Activated CD4-positive, CD25-positive, alpha-beta regulatory T cell treated with anti-CD3 and anti-CD28 coated beads, Interleukin-2, amount 50 U/mL, for 24 hours (primary cell): ENCODE data around the gene MKI67.
"Not testable (repeated sequence)": the region's sequence is repeated elsewhere in the genome, so short reads cannot be mapped to it uniquely, and the experiment has no call there.

Source experiments
- ATAC-seq, 2 donors: fragments of 150-1000 bp; cut with Tn5 transposase; one replicate each; pipeline ENCODE4 v1.10.0; 2021; ENCODE audit warnings: mild to moderate bottlenecking in 1 of 2, moderate library complexity in 1 of 2

The MKI67 gene

GRCh38 chr10:128149267-128150014 lies 23.2 kb upstream of the MKI67 start:
- ATAC-seq, result no peak

- ATAC-seq, result no peak
Measured at GRCh38 chr10:128147669-128148068, 21.4 kb upstream of the MKI67 start.

- ATAC-seq, result peak; percentile 39 to 41
Measured at GRCh38 chr10:128147064-128147463, 20.8 kb upstream of the MKI67 start.

- no peak for ATAC-seq
Measured at GRCh38 chr10:128144547-128144946, 18.3 kb upstream of the MKI67 start.

GRCh38 chr10:128143531-128143930 lies 17.3 kb upstream of the MKI67 start:
- ATAC-seq, result no peak

- no peak for ATAC-seq
Measured at GRCh38 chr10:128140425-128140824, 14.2 kb upstream of the MKI67 start.

- not testable (repeated sequence) for ATAC-seq
Measured at GRCh38 chr10:128138429-128138828, 12.2 kb upstream of the MKI67 start.

- no peak for ATAC-seq
Measured at GRCh38 chr10:128137877-128138276, 11.7 kb upstream of the MKI67 start.

GRCh38 chr10:128130051-128130450 lies 3.8 kb upstream of the MKI67 start:
- no peak for ATAC-seq

- ATAC-seq, result no peak
Measured at GRCh38 chr10:128128582-128128981, 2.4 kb upstream of the MKI67 start.

GRCh38 chr10:128125416-128125943 lies 743 bp downstream of the MKI67 start:
- no peak for ATAC-seq

- no peak for ATAC-seq
Measured at GRCh38 chr10:128124813-128125403, 1.3 kb downstream of the MKI67 start.

- no peak for ATAC-seq
Measured at GRCh38 chr10:128123846-128124245, 2.4 kb downstream of the MKI67 start.

- ATAC-seq, result no peak
Measured at GRCh38 chr10:128122931-128123330, 3.3 kb downstream of the MKI67 start.

GRCh38 chr10:128121750-128122412 lies 4.3 kb downstream of the MKI67 start:
- no peak for ATAC-seq

GRCh38 chr10:128116851-128117615 lies 9.2 kb downstream of the MKI67 start:
- no peak for ATAC-seq

- no peak for ATAC-seq
Measured at GRCh38 chr10:128116187-128116586, 10.0 kb downstream of the MKI67 start.

- no peak for ATAC-seq
Measured at GRCh38 chr10:128115356-128115755, 10.9 kb downstream of the MKI67 start.

- no peak for ATAC-seq
Measured at GRCh38 chr10:128114901-128115300, 11.3 kb downstream of the MKI67 start.

- no peak for ATAC-seq
Measured at GRCh38 chr10:128113026-128113425, 13.2 kb downstream of the MKI67 start.

- no peak for ATAC-seq
Measured at GRCh38 chr10:128111696-128112095, 14.5 kb downstream of the MKI67 start.

- ATAC-seq, result no peak
Measured at GRCh38 chr10:128110339-128110738, 15.9 kb downstream of the MKI67 start.

- ATAC-seq, result no peak
Measured at GRCh38 chr10:128109707-128110106, 16.5 kb downstream of the MKI67 start.
